Lower leg skin (tissue), 4 donors: ENCODE results near the gene ARHGAP5. TPM values are rescaled to one million over a fixed set of nuclear protein-coding genes. Genes with fewer than 3 reads are reported as not detected.

Source experiments
- DNase-seq, 2 donors: peaks; one replicate each; pipeline ENCODE4 v3.0.0-alpha.2; 2019; ENCODE audit warnings: low spot score in 2 of 2
- H3K4me3 ChIP-seq: fragments of 200-600 bp; sonication (generic); 2 replicates; pipeline ENCODE4 v1.5.1; 2017; ENCODE audit warnings: mild to moderate bottlenecking, low read depth; ENCODE audit not compliant: poor library complexity, severe bottlenecking
- POLR2A ChIP-seq, 2 donors: fragments of 450-650 bp; IDR thresholded peaks; one replicate each; pipeline ENCODE4 v1.6.1; 2016 to 2017; ENCODE audit warnings: antibody characterized with exemption in 2 of 2, mild to moderate bottlenecking in 1 of 2, moderate library complexity in 1 of 2
- WGBS, 2 donors: methylation state at CpG; one replicate each; pipeline ENCODE4 v1.1.5; 2018; 5-methylcytosine and 5-hydroxymethylcytosine counted together
- intact Hi-C: fragments of 100-400 bp; cut with DNase I; formaldehyde crosslinking; loops from one replicate; pipeline ENCODE4 v1.15.0; 2023; ENCODE audit warnings: low total_unique reads
- total RNA-seq, 4 donors: library from RNA; depleted of rRNA; stranded (reverse); fragments of >200 nt; gene quantifications; one replicate each; pipeline ENCODE4 v1.1.0, GENCODE V29; 2016
- TF ChIP-seq, protein P1 (sequence below), 3 donors: fragments of 450-650 bp; IDR thresholded peaks; one replicate each; pipeline ENCODE4 v1.5.1; 2016; ENCODE audit warnings: antibody characterized with exemption in 3 of 3, mild to moderate bottlenecking in 3 of 3, moderate library complexity in 2 of 3

ARHGAP5 gene
- total RNA-seq, 4 donors from 2014 or later, result 86.4 to 97.5 (median 95.2) TPM

DNA sequence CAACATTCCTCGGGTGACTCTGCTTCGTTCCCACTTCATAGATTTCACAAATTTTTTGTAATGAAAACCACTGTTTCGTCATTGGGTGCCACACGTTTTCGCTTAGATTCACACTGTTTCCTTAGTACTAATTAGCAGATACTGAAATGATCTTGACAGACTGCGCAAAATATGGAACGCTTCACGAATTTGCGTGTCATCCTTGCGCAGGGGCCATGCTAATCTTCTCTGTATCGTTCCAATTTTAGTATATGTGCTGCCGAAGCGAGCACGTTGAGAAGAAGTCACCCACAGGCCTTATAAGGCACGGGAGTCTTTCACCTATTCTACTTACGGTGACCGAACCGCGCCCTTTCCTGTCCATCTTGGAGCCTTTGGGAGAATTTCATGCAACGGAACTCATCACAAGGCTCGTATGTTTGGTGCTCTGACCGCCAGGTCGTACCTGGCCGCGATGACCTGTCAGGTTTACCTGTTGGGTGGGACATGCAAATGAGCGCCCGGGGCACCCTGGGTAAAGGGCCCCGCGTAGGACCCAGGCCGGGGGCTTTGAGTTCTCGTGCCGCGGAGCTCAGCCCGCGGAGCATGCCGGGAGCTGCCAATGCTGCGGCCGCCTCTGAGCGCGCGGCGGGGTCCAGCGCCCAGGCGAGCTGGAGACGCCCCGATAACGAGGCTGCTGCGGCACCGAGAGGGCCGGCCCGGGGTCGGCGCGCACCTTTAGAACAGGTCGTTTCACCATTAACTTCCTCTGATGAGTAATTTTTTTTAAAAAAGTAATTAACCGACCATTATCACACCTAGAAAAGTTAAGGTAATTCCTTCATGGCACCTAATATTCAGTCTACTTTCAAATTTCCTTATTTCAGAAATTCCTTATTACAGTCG is 126.1 kb downstream of the ARHGAP5 start, which contains the start of gene RNU6-8:
TSS of gene RNU6-8 (minus strand) at position 272 of the 885 bp plus-strand sequence.
- H3K4me3 ChIP-seq, result peak within 1 kb of the TSS; percentile 50
- intact Hi-C loops, result no loop called here
- 0 to 3% methylated on average over 49 to 57 of the region's 57 CpGs for WGBS, 2 donors
- TF ChIP-seq, protein P1, sequence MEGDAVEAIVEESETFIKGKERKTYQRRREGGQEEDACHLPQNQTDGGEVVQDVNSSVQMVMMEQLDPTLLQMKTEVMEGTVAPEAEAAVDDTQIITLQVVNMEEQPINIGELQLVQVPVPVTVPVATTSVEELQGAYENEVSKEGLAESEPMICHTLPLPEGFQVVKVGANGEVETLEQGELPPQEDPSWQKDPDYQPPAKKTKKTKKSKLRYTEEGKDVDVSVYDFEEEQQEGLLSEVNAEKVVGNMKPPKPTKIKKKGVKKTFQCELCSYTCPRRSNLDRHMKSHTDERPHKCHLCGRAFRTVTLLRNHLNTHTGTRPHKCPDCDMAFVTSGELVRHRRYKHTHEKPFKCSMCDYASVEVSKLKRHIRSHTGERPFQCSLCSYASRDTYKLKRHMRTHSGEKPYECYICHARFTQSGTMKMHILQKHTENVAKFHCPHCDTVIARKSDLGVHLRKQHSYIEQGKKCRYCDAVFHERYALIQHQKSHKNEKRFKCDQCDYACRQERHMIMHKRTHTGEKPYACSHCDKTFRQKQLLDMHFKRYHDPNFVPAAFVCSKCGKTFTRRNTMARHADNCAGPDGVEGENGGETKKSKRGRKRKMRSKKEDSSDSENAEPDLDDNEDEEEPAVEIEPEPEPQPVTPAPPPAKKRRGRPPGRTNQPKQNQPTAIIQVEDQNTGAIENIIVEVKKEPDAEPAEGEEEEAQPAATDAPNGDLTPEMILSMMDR (IDR thresholded peaks at IDR 0.05), result no peak
- no peak for TF ChIP-seq POLR2A (IDR thresholded peaks at IDR 0.05)
- DNase-seq, result peak; percentile 59 to 95

DNA sequence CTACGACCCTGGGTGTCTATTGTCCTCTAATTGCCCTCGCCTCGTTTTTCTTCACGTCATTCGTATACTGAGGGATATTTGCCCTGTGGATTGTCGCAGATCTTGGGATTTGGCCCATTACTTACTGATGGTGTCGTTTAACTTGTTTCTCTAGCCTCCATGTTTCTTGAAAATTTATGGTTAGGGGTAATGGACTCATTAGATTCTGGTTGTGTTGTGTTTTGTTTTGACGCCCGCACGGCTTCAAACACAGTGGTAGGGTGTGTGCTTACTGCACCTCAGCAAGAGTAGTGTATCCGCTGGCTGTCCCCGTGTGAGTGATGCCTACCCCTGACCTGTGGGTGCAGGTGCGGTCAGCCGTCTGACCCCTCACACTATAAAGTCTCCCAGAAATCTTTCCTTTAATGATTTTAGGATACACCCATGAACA is 126.8 kb downstream of the ARHGAP5 start:
- intact Hi-C loops, result no loop called here

DNA sequence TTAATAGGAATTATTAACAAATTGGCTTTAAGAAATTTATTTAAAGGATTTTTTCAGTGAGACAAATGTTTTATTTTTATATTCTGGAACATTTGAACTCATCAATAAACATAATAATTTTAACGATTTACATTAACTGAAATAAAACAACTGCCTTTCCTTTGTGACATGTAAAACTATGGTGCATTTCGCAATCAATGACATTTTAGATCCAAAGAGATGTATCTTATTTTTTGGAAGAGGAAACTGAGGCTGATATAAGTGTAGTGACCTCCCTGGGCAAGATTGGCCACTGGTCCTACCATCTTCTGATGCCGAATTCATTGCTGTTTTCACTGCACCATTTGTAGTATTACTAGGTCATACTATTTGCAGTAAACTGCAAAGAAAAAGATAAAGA is 128.4 kb downstream of the ARHGAP5 start:
- intact Hi-C loops, result no loop called here
- WGBS, 2 donors, result 92 to 93% methylated on average over 3 of the region's 3 CpGs
- TF ChIP-seq, protein P1 (IDR thresholded peaks at IDR 0.05), result no peak
- TF ChIP-seq POLR2A (IDR thresholded peaks at IDR 0.05), result no peak
- H3K4me3 ChIP-seq, result no peak overlapping the region
- DNase-seq, result no peak

More for the DNA sequence above, 126.8 kb downstream of the ARHGAP5 start:
- DNase-seq, result no peak
- H3K4me3 ChIP-seq, result peak overlapping the region; percentile 29
- 6% methylated on average over 14 of the region's 14 CpGs for WGBS, 2 donors
- TF ChIP-seq POLR2A (IDR thresholded peaks at IDR 0.05), result no peak
- TF ChIP-seq, protein P1 (IDR thresholded peaks at IDR 0.05), result no peak

DNA sequence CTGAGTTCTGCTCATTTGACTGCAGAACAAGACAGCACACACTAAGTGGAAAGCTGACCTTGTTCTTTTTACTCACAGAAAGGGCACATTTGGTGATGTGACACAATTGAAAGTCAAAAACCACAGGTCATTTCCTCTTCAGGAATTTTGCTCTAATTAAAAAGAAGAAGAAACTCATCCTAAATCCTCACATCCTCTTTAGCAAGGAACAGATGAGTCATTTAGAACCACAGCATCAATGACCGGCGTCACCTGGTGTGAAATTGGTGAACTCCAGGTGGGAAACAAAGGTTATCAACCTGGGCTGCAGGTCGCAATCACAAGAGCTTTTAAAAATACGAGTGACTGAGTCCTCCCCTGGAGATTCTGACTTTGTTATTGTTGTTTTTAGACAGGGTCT is 128.9 kb downstream of the ARHGAP5 start:
- TF ChIP-seq, protein P1 (IDR thresholded peaks at IDR 0.05), result no peak
- TF ChIP-seq POLR2A (IDR thresholded peaks at IDR 0.05), result no peak
- 67 to 77% methylated on average over 4 of the region's 4 CpGs for WGBS, 2 donors
- H3K4me3 ChIP-seq, result no peak overlapping the region
- no peak for DNase-seq
- intact Hi-C loops, result no loop called here

DNA sequence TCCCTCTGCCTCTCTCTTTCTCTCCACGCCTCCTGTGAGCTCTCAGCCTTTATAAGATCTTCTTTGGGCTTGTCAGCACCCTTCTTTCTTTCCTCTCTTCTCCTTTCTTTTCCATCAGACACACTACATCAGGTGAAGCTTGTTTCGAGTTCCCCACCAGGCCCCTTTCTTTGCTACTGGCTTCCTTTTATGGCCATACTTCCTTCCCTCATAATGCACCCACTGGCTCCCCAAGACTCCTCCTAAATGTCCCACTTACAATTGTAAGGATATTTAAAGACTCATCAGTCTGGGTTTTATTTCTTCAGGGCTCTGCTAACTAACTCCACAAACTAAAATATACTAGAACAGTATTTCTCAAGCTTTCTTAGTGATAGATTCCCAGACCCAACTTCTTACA is 129.4 kb downstream of the ARHGAP5 start:
- DNase-seq, result no peak
- TF ChIP-seq, protein P1 (IDR thresholded peaks at IDR 0.05), result no peak
- no peak for TF ChIP-seq POLR2A (IDR thresholded peaks at IDR 0.05)
- WGBS, 2 donors, result 72 to 76% methylated on average over 2 of the region's 2 CpGs
- H3K4me3 ChIP-seq, result no peak overlapping the region
- intact Hi-C loops, result no loop called here
